ENCODE data around the gene PTEN.

Gene PTEN

DNA sequence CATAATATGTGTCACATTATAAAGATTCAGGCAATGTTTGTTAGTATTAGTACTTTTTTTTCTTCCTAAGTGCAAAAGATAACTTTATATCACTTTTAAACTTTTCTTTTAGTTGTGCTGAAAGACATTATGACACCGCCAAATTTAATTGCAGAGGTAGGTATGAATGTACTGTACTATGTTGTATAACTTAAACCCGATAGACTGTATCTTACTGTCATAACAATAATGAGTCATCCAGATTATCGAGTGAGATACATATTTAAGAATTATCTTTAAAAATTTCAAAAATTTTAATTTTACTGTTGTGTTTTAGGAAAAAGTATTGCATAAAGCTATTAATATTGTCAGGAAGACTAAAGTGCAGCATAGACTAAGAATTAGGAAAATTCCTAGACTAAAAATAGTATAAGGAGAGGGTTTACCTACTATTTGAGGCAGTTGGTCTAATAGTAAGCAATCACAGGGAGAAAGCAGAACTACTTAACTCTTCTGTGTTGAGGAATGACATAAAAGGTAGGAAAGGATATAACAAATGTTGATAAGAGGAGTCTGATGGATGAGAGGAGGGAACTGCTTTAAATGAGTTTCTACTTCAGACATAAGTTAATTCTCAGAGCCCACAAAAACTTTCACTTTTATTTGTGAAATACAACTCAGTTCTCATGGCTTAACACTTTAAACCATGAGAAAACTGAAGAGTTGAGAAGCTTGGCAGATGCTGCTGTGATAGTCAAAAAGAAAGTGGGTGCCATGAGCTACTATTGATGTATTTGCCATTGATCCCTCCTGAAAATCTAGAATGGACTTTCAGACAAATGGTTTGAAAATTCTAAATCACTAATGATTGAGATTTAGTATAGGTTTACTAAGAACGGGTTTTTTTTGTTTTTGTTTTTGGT, 67.8 kb downstream of the PTEN start:
- TF ChIP-seq FOXP2 (optimal IDR thresholded peaks at IDR 0.05; ENCODE audit: borderline replicate concordance, extremely low read depth, extremely low read length, insufficient read depth) = no peak
- no peak for TF ChIP-seq SIN3A (IDR thresholded peaks at IDR 0.05; ENCODE audit: borderline replicate concordance, insufficient read depth, low read length)
- TF ChIP-seq TAF1 (IDR thresholded peaks at IDR 0.05; ENCODE audit: borderline replicate concordance, insufficient read depth, low read length) = no peak
- no peak for TF ChIP-seq POLR2AphosphoS5 (IDR thresholded peaks at IDR 0.05; ENCODE audit: low read depth, low read length)
- TF ChIP-seq, protein P1, sequence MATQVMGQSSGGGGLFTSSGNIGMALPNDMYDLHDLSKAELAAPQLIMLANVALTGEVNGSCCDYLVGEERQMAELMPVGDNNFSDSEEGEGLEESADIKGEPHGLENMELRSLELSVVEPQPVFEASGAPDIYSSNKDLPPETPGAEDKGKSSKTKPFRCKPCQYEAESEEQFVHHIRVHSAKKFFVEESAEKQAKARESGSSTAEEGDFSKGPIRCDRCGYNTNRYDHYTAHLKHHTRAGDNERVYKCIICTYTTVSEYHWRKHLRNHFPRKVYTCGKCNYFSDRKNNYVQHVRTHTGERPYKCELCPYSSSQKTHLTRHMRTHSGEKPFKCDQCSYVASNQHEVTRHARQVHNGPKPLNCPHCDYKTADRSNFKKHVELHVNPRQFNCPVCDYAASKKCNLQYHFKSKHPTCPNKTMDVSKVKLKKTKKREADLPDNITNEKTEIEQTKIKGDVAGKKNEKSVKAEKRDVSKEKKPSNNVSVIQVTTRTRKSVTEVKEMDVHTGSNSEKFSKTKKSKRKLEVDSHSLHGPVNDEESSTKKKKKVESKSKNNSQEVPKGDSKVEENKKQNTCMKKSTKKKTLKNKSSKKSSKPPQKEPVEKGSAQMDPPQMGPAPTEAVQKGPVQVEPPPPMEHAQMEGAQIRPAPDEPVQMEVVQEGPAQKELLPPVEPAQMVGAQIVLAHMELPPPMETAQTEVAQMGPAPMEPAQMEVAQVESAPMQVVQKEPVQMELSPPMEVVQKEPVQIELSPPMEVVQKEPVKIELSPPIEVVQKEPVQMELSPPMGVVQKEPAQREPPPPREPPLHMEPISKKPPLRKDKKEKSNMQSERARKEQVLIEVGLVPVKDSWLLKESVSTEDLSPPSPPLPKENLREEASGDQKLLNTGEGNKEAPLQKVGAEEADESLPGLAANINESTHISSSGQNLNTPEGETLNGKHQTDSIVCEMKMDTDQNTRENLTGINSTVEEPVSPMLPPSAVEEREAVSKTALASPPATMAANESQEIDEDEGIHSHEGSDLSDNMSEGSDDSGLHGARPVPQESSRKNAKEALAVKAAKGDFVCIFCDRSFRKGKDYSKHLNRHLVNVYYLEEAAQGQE (IDR thresholded peaks at IDR 0.05; ENCODE audit: insufficient read depth in 1 of 2, low read depth in 2 of 2, low read length in 2 of 2) = no peak

DNA sequence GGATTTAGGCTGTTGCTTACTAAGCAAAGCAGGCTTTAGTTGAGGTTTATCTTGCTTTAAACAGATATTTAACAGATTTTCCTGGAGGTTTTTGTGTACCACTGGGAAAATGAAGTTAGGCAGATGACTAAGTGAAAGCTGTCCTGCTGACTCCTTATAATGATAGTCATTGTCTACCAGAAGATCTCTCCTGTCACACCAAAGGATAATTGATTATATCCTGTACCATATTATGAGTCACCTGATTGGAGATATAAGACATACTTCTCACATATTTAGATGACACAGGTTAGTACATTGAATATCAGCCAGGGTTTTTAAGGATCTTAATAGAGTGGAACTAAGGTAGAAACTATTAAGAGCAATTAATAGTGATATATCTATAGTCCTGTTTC, 68.4 kb downstream of the PTEN start:
- TF ChIP-seq SIN3A (IDR thresholded peaks at IDR 0.05; ENCODE audit: borderline replicate concordance, insufficient read depth, low read length) (no peak), POLR2AphosphoS5 (IDR thresholded peaks at IDR 0.05; ENCODE audit: low read depth, low read length) (no peak), TAF1 (IDR thresholded peaks at IDR 0.05; ENCODE audit: borderline replicate concordance, insufficient read depth, low read length) (no peak), FOXP2 (optimal IDR thresholded peaks at IDR 0.05; ENCODE audit: borderline replicate concordance, extremely low read depth, extremely low read length, insufficient read depth) (no peak)
- TF ChIP-seq, protein P1 (IDR thresholded peaks at IDR 0.05; ENCODE audit: insufficient read depth in 1 of 2, low read depth in 2 of 2, low read length in 2 of 2) = no peak

DNA sequence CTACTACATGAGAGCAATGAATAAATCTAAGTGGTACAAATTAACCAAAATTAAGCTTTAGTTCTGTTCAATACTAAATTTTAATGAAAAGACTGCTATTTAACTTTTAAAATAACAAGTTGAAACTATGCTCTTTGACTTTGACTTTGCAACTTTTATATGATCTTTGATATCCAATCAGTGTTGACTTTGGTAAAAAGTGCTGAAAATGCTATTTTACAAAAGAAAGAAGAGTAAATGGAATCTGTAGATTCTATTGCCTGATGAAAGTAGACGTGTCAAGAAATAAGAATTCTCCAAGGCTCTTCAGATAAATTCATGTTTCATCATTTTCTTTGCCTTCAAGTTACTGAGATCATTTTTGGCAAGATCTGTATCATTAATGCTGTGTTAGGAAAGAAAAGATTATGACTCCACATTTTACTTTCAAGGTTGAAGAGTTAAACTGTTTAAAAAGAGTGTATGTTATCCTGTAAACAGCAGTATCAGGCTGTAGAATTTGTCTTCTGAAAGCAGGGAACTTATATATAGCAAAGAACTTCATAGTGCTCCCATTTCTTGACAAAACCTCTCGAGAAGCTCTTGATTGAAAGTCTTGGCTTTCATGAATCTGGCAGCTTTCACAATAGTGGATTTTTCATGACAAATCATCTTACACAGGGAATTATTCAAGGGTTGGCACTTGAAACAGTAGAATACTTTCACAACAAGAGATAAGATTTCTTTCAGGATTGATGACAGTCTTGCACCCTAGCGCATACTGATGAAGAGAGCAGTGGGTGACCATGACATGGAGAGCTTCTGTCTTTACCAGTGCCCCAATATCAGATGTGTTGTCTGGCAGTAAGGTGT, 72.1 kb downstream of the PTEN start:
- no peak for TF ChIP-seq TAF1 (IDR thresholded peaks at IDR 0.05; ENCODE audit: borderline replicate concordance, insufficient read depth, low read length)

DNA sequence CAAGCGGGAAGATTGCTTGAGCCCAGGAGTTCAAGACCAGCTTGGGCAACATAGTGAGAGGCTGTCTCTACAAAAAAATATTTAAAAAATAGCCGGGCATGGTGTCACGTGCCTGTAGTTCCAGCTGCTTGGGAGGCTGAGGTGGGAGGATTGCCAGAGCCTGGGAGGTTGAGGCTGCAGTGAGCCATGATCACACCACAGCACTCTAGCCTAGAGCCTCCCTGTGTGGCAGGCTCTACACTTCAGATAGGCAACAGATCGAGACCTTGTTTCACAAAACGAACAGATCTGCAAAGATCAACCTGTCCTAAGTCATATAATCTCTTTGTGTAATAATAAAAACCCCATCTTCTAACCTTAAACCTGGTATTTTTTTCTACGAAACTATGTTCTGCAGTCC, 76.8 kb downstream of the PTEN start:
- TF ChIP-seq, protein P1 (IDR thresholded peaks at IDR 0.05; ENCODE audit: insufficient read depth in 1 of 2, low read depth in 2 of 2, low read length in 2 of 2) = no peak
- TF ChIP-seq FOXP2 (optimal IDR thresholded peaks at IDR 0.05; ENCODE audit: borderline replicate concordance, extremely low read depth, extremely low read length, insufficient read depth) = no peak
- TF ChIP-seq SIN3A (IDR thresholded peaks at IDR 0.05; ENCODE audit: borderline replicate concordance, insufficient read depth, low read length) = no peak
- TF ChIP-seq POLR2AphosphoS5 (IDR thresholded peaks at IDR 0.05; ENCODE audit: low read depth, low read length) = no peak

DNA sequence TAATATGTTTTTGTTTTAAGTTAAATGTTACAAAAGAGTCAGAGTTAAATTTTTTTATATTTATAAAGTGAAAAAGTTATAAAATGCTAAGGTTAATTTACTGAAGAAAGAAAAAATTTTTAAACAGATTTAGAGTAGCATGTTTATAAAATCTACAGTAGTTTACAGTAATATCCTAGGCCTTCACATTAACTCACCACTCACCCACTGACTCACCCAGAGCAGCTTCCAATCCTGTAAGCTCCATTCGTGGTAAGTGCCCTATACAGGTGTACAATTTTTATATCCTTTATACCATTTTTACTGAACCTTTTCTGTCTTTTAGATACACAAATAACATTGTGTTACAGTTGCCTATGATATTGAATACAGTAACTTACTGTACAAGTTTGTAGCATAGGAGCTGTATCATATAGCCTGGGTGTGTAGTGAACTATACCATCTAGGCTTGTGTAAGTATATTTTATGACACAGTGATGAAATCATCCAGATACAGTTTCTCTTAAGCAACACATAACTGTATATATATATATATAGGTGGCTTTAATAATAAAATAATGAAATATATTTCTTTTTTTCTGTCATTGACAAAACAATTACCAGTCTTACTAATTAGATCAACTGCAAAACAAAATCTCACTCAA, 79.6 kb downstream of the PTEN start:
- TF ChIP-seq TAF1 (IDR thresholded peaks at IDR 0.05; ENCODE audit: borderline replicate concordance, insufficient read depth, low read length) = no peak
- no peak for TF ChIP-seq SIN3A (IDR thresholded peaks at IDR 0.05; ENCODE audit: borderline replicate concordance, insufficient read depth, low read length)
- TF ChIP-seq FOXP2 (optimal IDR thresholded peaks at IDR 0.05; ENCODE audit: borderline replicate concordance, extremely low read depth, extremely low read length, insufficient read depth) = no peak
- TF ChIP-seq, protein P1 (IDR thresholded peaks at IDR 0.05; ENCODE audit: insufficient read depth in 1 of 2, low read depth in 2 of 2, low read length in 2 of 2) = no peak
- no peak for TF ChIP-seq POLR2AphosphoS5 (IDR thresholded peaks at IDR 0.05; ENCODE audit: low read depth, low read length)
